ENCODE results near the gene PCSK2.

- no peak for TF ChIP-seq POLR2A (IDR thresholded peaks at IDR 0.05; ENCODE audit: low read length)
- TF ChIP-seq GATA1 (IDR thresholded peaks at IDR 0.05; ENCODE audit: low read depth, low read length) = no peak
Measured at GRCh38 chr20:17227219-17227575, 357 bp downstream of the PCSK2 start.

Data from erythroblast (primary cell).